ENCODE data around the gene CCDC33.

GRCh38 chr15:74319596-74320351 lies 83.6 kb downstream of the CCDC33 start:
- no peak for TF ChIP-seq POLR2A (IDR thresholded peaks at IDR 0.05)
- no peak for TF ChIP-seq CTCF (IDR thresholded peaks at IDR 0.05)
